NT2/D1 (cell line): Measurements from ENCODE around the gene ZNF726.

Experiments used
- YY1 ChIP-seq: IDR thresholded peaks from 2 replicates; pipeline ENCODE4 v1.6.1; 2011; ENCODE audit not compliant: insufficient read length, insufficient read depth
- ZNF274 ChIP-seq: IDR thresholded peaks from 2 replicates; pipeline ENCODE4 v1.6.1; 2011; ENCODE audit warnings: mild to moderate bottlenecking, low read depth, low read length

DNA sequence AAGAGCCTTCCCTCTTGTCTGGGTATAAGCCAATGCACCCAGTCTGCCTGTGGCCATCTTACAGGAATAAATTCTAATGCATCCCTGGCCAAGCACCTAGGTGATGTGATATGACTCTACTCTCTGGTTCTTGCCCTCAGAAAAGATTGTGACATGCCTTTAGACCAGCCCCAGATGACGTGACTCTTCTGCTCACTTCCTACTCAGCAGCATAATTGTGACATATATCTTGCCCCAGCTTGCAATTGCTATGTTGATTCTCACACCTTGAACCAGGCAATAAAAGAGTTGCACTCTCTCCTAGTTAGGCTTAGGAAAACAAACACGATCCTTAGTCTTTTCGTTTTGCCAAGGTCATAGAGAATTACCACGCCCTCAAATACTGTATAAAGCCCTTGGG, 13.3 kb upstream of the ZNF726 start:
- TF ChIP-seq YY1: no peak
- no peak for TF ChIP-seq ZNF274
